HepG2 (cell line): ENCODE results near the gene CPXM2.

ENCODE experiments used
- BRD4 ChIP-seq: sonication (generic); formaldehyde crosslinking; IDR thresholded peaks from 2 replicates; pipeline ENCODE4 v1.4.0; 2020; ENCODE audit warnings: missing genetic modification reagents
- CBX2 ChIP-seq, 2 experiments: fragments of 200-600 bp in 1 of 2; sonication (generic); formaldehyde crosslinking in 1 of 2; IDR thresholded peaks; 2 replicates each; pipeline versions ENCODE4 v1.7.0 to v1.8.1; 2018 to 2022; ENCODE audit warnings: low read depth in 2 of 2, low read length in 1 of 2, mild to moderate bottlenecking in 1 of 2, missing genetic modification reagents in 1 of 2
- NR2C2 ChIP-seq: sonication (generic); formaldehyde crosslinking; IDR thresholded peaks from 2 replicates; pipeline ENCODE4 v1.4.0; 2020; ENCODE audit warnings: missing genetic modification reagents, mild to moderate bottlenecking, moderate library complexity, borderline replicate concordance
- POLR2AphosphoS5 ChIP-seq: IDR thresholded peaks from 2 replicates; pipeline ENCODE4 v1.6.1; 2012; ENCODE audit warnings: low read depth, low read length
- RFX5 ChIP-seq: IDR thresholded peaks from 2 replicates; pipeline ENCODE4 v1.6.1; 2011; ENCODE audit warnings: low read depth, low read length, improper control_type of control experiment
- ZNF12 ChIP-seq: sonication (generic); formaldehyde crosslinking; IDR thresholded peaks from 2 replicates; pipeline ENCODE4 v1.5.0; 2020; ENCODE audit warnings: missing genetic modification reagents
- TF ChIP-seq, protein P1 (sequence below): sonication (generic); formaldehyde crosslinking; IDR thresholded peaks from 2 replicates; pipeline ENCODE4 v1.5.0; 2020; ENCODE audit warnings: missing genetic modification reagents
- TF ChIP-seq, protein P2 (sequence below): sonication (generic); formaldehyde crosslinking; IDR thresholded peaks from 2 replicates; pipeline ENCODE4 v1.5.0; 2020; ENCODE audit warnings: mild to moderate bottlenecking, missing genetic modification reagents, moderate library complexity
- TF ChIP-seq, protein P3 (sequence below): IDR thresholded peaks from 2 replicates; pipeline ENCODE4 v1.6.1; 2016; ENCODE audit warnings: mild to moderate bottlenecking
- TF ChIP-seq, protein P4 (sequence below): IDR thresholded peaks from 2 replicates; pipeline ENCODE4 v1.6.1; 2016; ENCODE audit warnings: low read depth, control low read depth

DNA sequence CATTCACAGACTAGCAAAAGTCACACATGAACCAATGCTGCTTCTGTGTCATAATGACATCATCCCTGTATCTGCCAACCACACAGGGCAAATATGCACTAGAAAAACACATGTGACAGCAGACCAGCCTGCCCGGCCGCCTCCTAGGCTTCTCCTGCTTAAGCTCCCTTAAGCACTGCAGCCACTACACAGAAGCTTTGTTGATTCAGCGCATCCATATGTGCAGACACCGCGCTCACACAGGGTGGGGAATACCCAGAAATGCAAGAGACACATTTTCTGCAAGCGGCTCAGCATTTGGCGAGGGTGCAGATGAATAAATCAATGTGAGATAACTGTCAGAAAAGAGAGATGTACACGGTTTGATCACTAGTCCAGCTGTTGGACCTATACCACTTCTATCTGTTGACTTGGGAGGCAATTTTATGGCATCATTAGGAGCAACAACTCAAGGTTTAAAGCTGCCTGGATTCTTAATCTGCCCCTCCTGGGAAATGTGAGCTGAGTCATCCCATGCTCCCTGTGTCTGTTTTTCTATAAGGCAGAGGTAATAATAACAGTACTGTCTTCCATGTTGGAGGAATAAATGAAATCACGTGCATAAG lies 33.4 kb downstream of the CPXM2 start:
- TF ChIP-seq BRD4 (CRISPR knock-in tag), result no peak
- no peak for TF ChIP-seq POLR2AphosphoS5
- TF ChIP-seq, protein P1, sequence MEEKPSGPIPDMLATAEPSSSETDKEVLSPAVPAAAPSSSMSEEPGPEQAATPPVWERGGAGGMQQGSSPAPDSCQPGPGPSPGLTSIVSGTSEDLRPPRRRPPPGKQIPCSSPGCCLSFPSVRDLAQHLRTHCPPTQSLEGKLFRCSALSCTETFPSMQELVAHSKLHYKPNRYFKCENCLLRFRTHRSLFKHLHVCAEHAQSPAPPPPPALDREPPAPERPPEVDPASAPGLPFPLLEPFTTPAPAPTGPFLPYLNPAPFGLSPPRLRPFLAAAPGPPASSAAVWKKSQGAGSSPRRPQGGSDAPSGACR, result no peak
- TF ChIP-seq, protein P2, sequence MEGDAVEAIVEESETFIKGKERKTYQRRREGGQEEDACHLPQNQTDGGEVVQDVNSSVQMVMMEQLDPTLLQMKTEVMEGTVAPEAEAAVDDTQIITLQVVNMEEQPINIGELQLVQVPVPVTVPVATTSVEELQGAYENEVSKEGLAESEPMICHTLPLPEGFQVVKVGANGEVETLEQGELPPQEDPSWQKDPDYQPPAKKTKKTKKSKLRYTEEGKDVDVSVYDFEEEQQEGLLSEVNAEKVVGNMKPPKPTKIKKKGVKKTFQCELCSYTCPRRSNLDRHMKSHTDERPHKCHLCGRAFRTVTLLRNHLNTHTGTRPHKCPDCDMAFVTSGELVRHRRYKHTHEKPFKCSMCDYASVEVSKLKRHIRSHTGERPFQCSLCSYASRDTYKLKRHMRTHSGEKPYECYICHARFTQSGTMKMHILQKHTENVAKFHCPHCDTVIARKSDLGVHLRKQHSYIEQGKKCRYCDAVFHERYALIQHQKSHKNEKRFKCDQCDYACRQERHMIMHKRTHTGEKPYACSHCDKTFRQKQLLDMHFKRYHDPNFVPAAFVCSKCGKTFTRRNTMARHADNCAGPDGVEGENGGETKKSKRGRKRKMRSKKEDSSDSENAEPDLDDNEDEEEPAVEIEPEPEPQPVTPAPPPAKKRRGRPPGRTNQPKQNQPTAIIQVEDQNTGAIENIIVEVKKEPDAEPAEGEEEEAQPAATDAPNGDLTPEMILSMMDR (CRISPR knock-in tag), result no peak
- TF ChIP-seq, protein P3, sequence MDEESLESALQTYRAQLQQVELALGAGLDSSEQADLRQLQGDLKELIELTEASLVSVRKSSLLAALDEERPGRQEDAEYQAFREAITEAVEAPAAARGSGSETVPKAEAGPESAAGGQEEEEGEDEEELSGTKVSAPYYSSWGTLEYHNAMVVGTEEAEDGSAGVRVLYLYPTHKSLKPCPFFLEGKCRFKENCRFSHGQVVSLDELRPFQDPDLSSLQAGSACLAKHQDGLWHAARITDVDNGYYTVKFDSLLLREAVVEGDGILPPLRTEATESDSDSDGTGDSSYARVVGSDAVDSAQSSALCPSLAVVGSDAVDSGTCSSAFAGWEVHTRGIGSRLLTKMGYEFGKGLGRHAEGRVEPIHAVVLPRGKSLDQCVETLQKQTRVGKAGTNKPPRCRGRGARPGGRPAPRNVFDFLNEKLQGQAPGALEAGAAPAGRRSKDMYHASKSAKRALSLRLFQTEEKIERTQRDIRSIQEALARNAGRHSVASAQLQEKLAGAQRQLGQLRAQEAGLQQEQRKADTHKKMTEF (CRISPR knock-in tag), result no peak
- no peak for TF ChIP-seq ZNF12 (CRISPR knock-in tag)
- TF ChIP-seq, protein P4, sequence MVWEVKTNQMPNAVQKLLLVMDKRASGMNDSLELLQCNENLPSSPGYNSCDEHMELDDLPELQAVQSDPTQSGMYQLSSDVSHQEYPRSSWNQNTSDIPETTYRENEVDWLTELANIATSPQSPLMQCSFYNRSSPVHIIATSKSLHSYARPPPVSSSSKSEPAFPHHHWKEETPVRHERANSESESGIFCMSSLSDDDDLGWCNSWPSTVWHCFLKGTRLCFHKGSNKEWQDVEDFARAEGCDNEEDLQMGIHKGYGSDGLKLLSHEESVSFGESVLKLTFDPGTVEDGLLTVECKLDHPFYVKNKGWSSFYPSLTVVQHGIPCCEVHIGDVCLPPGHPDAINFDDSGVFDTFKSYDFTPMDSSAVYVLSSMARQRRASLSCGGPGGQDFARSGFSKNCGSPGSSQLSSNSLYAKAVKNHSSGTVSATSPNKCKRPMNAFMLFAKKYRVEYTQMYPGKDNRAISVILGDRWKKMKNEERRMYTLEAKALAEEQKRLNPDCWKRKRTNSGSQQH (CRISPR knock-in tag), result no peak
- no peak for TF ChIP-seq CBX2 (IDR thresholded peaks at IDR 0.05; ENCODE audit: low read depth, low read length)
- TF ChIP-seq CBX2 (CRISPR knock-in tag; IDR thresholded peaks at IDR 0.05; ENCODE audit: low read depth), result no peak
- TF ChIP-seq RFX5, result no peak
- no peak for TF ChIP-seq NR2C2 (CRISPR knock-in tag)
